ENCODE measurements around the gene SUN5. TPM values are rescaled to one million over a fixed set of nuclear protein-coding genes. Genes with fewer than 3 reads are reported as not detected.
A peak's percentile ranks its signal among the peaks of the same experiment; 100 is the strongest.
"Not testable (repeated sequence)": the region's sequence is repeated elsewhere in the genome, so short reads cannot be mapped to it uniquely, and the experiment has no call there.

Gene SUN5
- total RNA-seq, 1 donor from 2014 or later: not detected

GRCh38 chr20:32979201-32979998, 24.8 kb downstream of the SUN5 start:
- no peak for DNase-seq (ENCODE audit: low spot score, unreplicated experiment)
- TF ChIP-seq CTCF (IDR thresholded peaks at IDR 0.05; ENCODE audit: unreplicated experiment): no peak
- H3K27ac Mint-ChIP-seq: no peak overlapping the region
- H3K9me3 Mint-ChIP-seq (ENCODE audit: low read depth): no peaks in the 10 kb centered on the region
- H3K36me3 Mint-ChIP-seq (ENCODE audit: insufficient read depth): no peaks in the 10 kb centered on the region
- no peaks in the 10 kb centered on the region for H3K27me3 Mint-ChIP-seq
- no peak overlapping the region for H3K4me3 Mint-ChIP-seq (ENCODE audit: low read depth)
- H3K4me1 Mint-ChIP-seq (ENCODE audit: low read depth): peaks cover 16% of the 10 kb centered on the region

- H3K4me3 Mint-ChIP-seq (ENCODE audit: low read depth): no peak overlapping the region
- no peaks in the 10 kb centered on the region for H3K36me3 Mint-ChIP-seq (ENCODE audit: insufficient read depth)
- no peaks in the 10 kb centered on the region for H3K9me3 Mint-ChIP-seq (ENCODE audit: low read depth)
- no peak for DNase-seq (ENCODE audit: low spot score, unreplicated experiment)
- H3K27me3 Mint-ChIP-seq: no peaks in the 10 kb centered on the region
- H3K27ac Mint-ChIP-seq: no peak overlapping the region
- H3K4me1 Mint-ChIP-seq (ENCODE audit: low read depth): peaks cover 18% of the 10 kb centered on the region
- no peak for TF ChIP-seq CTCF (IDR thresholded peaks at IDR 0.05; ENCODE audit: unreplicated experiment)
Measured at GRCh38 chr20:32978009-32978335, 26.3 kb downstream of the SUN5 start.

- Mint-ChIP-seq H3K4me3 (ENCODE audit: low read depth) (no peak overlapping the region), H3K36me3 (ENCODE audit: insufficient read depth) (no peaks in the 10 kb centered on the region), H3K27me3 (no peaks in the 10 kb centered on the region), H3K4me1 (ENCODE audit: low read depth) (peaks cover 18% of the 10 kb centered on the region), H3K9me3 (ENCODE audit: low read depth) (no peaks in the 10 kb centered on the region), H3K27ac (no peak overlapping the region)
- DNase-seq (ENCODE audit: low spot score, unreplicated experiment): no peak
- no peak for TF ChIP-seq CTCF (IDR thresholded peaks at IDR 0.05; ENCODE audit: unreplicated experiment)
Measured at GRCh38 chr20:32977281-32978008, 26.8 kb downstream of the SUN5 start.

- no peaks in the 10 kb centered on the region for H3K9me3 Mint-ChIP-seq (ENCODE audit: low read depth)
- no peak overlapping the region for H3K4me3 Mint-ChIP-seq (ENCODE audit: low read depth)
- no peak overlapping the region for H3K27ac Mint-ChIP-seq
- no peak for DNase-seq (ENCODE audit: low spot score, unreplicated experiment)
- H3K27me3 Mint-ChIP-seq: no peaks in the 10 kb centered on the region
- peaks cover 18% of the 10 kb centered on the region for H3K4me1 Mint-ChIP-seq (ENCODE audit: low read depth)
- TF ChIP-seq CTCF (IDR thresholded peaks at IDR 0.05; ENCODE audit: unreplicated experiment): no peak
- no peaks in the 10 kb centered on the region for H3K36me3 Mint-ChIP-seq (ENCODE audit: insufficient read depth)
Measured at GRCh38 chr20:32976746-32977145, 27.5 kb downstream of the SUN5 start.

- DNase-seq (ENCODE audit: low spot score, unreplicated experiment): no peak
- no peak for TF ChIP-seq CTCF (IDR thresholded peaks at IDR 0.05; ENCODE audit: unreplicated experiment)
- peaks cover 18% of the 10 kb centered on the region for H3K4me1 Mint-ChIP-seq (ENCODE audit: low read depth)
- H3K4me3 Mint-ChIP-seq (ENCODE audit: low read depth): no peak overlapping the region
- H3K27ac Mint-ChIP-seq: peak overlapping the region; percentile 62
- H3K9me3 Mint-ChIP-seq (ENCODE audit: low read depth): no peaks in the 10 kb centered on the region
- no peaks in the 10 kb centered on the region for H3K27me3 Mint-ChIP-seq
- no peaks in the 10 kb centered on the region for H3K36me3 Mint-ChIP-seq (ENCODE audit: insufficient read depth)
Measured at GRCh38 chr20:32975698-32976674, 28.2 kb downstream of the SUN5 start.

- not testable (repeated sequence) for H3K36me3 Mint-ChIP-seq (ENCODE audit: insufficient read depth)
Measured at GRCh38 chr20:32975121-32975520, 29.1 kb downstream of the SUN5 start.

GRCh38 chr20:32974204-32975064, 29.8 kb downstream of the SUN5 start:
- H3K4me1 Mint-ChIP-seq (ENCODE audit: low read depth): peaks cover 18% of the 10 kb centered on the region
- H3K9me3 Mint-ChIP-seq (ENCODE audit: low read depth): not testable (repeated sequence)

More at GRCh38 chr20:32975121-32975520, 29.1 kb downstream of the SUN5 start:
- H3K4me3 Mint-ChIP-seq (ENCODE audit: low read depth); H3K27me3 Mint-ChIP-seq; DNase-seq (ENCODE audit: low spot score, unreplicated experiment); H3K9me3 Mint-ChIP-seq (ENCODE audit: low read depth): not testable (repeated sequence)
- H3K4me1 Mint-ChIP-seq (ENCODE audit: low read depth): peaks cover 18% of the 10 kb centered on the region
- H3K27ac Mint-ChIP-seq: peak overlapping the region; percentile 79

More at GRCh38 chr20:32974204-32975064, 29.8 kb downstream of the SUN5 start:
- H3K27me3 Mint-ChIP-seq; H3K36me3 Mint-ChIP-seq (ENCODE audit: insufficient read depth); H3K4me3 Mint-ChIP-seq (ENCODE audit: low read depth); DNase-seq (ENCODE audit: low spot score, unreplicated experiment): not testable (repeated sequence)
- H3K27ac Mint-ChIP-seq: peak overlapping the region; percentile 79
